Pericardium fibroblast (primary cell): ENCODE results near the gene CTPS1. TPM values are rescaled to one million over a fixed set of nuclear protein-coding genes. Genes with fewer than 3 reads are reported as not detected.

Experiments used
- total RNA-seq: library from RNA; depleted of rRNA; stranded (reverse); fragments of >200 nt; gene quantifications from 2 replicates; pipeline ENCODE4 v1.2.3, GENCODE V29; 2015

Gene CTPS1, protein sequence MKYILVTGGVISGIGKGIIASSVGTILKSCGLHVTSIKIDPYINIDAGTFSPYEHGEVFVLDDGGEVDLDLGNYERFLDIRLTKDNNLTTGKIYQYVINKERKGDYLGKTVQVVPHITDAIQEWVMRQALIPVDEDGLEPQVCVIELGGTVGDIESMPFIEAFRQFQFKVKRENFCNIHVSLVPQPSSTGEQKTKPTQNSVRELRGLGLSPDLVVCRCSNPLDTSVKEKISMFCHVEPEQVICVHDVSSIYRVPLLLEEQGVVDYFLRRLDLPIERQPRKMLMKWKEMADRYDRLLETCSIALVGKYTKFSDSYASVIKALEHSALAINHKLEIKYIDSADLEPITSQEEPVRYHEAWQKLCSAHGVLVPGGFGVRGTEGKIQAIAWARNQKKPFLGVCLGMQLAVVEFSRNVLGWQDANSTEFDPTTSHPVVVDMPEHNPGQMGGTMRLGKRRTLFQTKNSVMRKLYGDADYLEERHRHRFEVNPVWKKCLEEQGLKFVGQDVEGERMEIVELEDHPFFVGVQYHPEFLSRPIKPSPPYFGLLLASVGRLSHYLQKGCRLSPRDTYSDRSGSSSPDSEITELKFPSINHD
- total RNA-seq: 13.7 and 14.8 TPM in 2 replicates

DNA sequence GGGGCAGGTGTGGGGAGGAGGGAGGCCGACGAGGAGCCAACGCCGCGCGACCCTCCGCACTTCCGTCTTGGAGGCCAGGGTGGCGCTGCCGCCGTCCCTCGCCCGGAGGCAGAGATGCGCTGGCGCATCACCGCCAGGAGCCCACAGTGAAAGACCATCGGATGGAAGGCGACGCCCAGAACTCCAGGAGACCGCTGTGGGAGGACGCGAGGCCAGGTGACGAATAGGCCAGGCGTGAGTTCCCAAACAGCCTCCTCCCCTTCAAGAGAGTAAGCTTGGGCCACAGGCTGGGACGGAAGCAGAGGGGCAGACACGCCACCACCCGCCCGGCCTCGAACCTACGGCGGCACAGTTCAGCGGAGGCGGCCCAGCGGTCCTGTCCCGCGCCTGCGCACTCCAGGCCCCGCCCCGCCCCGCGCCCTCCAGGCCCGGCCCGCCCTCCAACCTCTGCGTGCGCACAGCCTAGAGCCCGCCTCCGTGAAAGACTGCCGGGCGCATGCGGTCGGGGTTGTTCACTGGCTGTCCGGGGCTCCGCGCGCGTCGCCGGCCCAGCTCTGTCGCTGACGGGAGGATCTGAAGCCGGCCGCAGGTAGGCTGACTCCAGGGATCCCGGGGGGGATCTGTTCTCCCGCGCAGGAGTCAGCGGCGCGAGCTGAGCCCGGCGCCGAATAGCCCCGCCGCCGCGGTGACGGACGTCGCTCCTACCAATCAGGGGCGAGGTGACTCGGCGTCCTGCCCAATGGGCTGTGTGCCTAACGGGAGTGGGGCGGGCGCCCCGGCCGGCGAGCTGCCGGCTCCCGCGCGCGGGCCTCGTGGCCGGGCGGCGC lies at the start of gene CTPS1:
TSS of gene CTPS1 (plus strand) at position 456 of the 827 bp plus-strand sequence. CDS start 3,595 bp downstream, outside the sequence.

DNA sequence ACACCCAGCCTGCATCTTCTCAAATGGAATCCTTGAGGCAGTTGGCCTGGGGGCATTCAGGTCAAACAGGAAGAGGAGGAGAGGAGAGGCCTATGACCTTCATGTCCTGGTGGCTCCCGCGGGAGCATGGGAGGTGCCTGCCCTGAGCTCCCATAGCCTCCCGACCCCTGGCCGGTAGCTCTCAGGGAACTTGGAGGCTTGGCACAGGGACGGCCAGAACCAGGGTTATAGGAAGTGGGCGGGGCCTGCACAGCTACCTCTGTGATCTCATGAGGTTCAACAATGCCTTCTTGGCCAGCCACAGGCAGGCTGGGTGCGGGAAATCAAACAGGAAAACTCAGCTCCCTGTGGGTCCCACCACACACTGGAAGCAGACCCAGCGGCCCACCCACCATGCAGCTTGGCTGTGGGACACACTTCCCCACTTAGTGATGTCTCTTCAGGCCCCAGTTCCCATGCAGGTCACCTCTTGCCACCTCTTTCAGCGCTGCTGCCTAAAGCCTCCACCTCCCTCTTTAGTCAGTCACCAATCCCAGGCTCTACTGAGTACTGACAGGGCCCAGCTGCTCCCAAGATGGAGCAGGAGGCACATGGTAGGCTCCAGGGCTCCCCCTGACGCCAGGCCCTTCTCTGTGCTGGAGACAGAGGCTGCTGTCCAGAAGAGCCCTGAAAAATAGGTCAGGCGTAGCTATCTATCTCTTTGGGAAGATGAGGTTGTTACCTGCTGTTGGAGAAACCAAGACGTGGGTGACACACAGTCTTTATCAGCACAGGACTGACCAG lies 42.2 kb downstream of the CTPS1 start, which contains the start of gene SLFNL1:
TSS of gene SLFNL1 (minus strand) at position 200 of the 783 bp plus-strand sequence. CDS start 1,065 bp downstream, outside the sequence.

Other genes starting within 250 kb of the CTPS1 start
- 0.12 TPM in 1 of 2 replicates, not detected in the other for gene KCNQ4, start 195.9 kb upstream of the CTPS1 start, total RNA-seq
- 5.5 and 9.7 TPM in 2 replicates for gene CITED4, start 117.3 kb upstream of the CTPS1 start, total RNA-seq
- 0.17 and 0.58 TPM in 2 replicates for gene SLFNL1, start 42.0 kb downstream of the CTPS1 start, total RNA-seq